Anterior cingulate cortex (tissue), 58 donors: ENCODE measurements around the gene PHRF1.
A peak's percentile ranks its signal among the peaks of the same experiment; 100 is the strongest.

ENCODE experiments used
- DNase-seq, 58 donors: peaks; one replicate each; lab custom pipeline; 2025; lab: John Stamatoyannopoulos, UW

Gene PHRF1

DNA sequence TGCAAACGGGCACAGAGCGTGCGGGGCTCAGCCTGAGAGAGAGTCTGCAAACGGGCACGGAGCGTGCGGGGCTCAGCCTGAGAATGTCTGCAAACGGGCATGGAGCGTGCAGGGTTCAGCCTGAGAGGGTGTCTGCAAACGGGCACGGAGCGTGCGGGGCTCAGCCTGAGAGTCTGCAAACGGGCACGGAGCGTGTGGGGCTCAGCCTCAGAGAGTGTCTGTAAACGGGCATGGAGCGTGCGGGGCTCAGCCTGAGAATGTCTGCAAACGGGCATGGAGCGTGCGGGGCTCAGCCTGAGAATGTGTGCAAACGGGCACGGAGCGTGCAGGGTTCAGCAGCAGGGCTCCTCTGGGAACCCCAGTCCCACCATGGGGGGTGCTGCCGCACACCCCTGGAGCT lies 13.5 kb downstream of the PHRF1 start:
- DNase-seq, result no peak

DNA sequence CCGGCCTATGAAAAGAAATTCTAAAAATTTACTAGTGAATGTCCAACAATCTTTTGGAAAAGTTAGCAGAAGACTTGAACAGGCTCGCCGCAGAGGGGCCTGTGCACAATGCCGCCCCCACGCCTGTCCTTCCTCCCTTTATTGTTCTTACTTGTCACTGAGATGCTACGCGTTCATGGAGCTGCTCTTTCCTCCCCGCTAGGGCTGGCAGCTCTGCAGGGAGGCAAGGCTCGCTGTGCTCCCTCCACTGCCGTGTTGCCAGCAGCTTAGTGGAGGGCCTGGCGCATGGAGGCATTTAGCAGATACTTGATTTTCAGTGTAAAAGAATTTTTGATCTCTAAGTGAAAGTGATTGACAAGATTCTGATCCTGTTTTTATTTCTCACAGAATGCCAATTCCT lies 14.7 kb downstream of the PHRF1 start:
- no peak for DNase-seq

GRCh38 chr11:592501-592900 lies 16.2 kb downstream of the PHRF1 start:
- no peak for DNase-seq

DNA sequence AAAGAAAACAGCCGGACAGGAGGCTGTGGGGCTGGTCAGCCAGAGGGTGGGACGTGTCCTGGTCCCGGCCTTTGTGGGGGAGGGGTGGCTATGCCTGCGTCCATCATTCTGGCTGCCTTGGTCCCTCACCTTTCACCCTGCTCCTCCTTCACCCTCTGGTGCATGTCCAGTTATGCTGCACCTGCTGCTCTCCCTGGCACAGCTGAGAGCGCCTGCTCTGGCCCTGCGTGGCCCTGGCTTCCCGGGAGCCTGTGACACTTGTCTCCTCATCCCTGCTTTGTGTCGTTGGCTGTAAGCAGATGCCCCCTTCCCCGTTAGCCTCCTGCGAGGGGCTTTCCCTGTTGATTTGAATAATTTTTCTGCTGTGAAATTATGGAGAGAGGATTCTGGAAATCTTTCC lies 16.6 kb downstream of the PHRF1 start:
- DNase-seq, result no peak

GRCh38 chr11:593347-593746 lies 17.1 kb downstream of the PHRF1 start:
- DNase-seq, result no peak

DNA sequence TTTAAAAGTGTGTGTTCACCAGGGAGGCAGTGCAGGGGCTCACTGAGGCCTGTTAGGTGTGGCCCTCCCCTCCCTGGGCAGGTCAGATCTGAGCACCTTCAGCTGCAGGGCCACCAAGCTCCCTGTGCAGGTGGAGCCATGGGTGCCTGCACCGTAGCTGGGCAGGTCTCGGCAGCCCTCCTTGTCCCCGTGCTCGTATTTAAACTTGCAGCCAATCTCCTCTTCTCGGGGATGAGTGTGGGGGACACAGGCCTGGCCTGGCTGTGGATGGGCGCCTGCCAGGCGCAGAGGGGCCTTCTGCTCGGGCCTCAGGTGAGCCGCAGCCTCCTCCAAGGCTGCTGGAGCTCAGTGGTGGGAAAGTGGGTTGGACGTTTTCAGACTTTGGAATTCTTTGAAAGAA lies 19.1 kb downstream of the PHRF1 start:
- no peak for DNase-seq

GRCh38 chr11:596374-596773 lies 20.1 kb downstream of the PHRF1 start:
- no peak for DNase-seq

DNA sequence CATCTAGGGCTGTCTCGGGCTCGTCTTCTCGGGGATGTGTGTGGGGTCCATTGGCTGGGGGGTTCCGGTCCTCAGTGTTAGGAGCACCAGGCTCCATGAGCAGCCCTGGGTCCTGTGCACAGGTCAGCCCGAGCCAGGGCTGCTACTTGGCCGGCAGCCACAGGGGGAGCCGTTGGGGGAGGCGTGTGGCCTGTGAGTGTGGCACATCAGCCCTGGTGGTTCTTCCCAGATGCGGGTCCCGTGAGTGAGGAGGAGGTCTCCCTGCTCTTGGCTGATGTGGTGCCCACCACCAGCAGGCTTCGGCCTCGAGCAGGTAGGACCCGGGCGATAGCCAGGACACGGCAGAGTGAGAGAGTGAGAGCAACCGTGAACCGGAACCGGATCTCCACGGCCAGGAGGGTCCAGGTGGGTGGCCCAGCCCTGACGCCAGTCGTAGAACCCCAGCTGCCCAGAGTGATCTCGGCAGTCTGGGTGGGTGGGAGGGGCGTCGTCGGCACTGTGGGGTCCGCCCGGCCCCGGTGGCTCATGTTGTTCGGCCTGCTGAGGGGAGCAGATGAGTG lies 21.0 kb downstream of the PHRF1 start:
- no peak for DNase-seq

DNA sequence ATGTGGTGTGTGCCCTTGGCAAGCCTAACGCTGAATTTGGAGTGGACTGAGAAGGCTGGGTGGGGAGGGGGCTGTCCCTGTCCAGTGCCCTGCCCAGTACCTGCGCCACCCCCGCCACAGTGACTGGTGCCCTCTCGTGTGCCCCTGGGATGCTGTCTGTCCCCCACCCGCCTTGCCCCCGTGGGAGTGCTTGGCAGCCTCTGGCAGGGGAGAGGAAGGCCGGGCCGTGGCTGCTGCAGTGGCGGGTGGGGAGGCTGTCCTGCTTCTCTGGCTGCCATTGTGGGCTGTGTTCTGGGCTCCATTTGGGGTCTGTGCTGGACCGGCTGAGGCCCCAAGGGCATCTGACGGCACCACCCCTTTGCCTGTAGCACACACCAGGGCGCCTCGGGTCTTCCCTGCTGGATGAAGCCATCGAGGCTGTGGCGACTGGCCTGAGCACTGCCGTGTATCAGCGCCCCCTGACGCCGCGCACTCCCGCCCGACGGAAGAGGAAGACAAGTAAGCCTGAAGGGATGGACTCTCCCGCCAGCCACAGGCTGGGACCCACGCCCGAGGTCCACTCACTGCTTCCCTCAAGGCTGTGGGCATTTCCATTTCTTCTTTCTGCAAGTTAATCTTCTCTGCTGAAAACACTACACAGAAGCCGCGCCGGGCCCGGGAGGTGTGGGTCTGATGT lies 21.9 kb downstream of the PHRF1 start:
- no peak for DNase-seq

DNA sequence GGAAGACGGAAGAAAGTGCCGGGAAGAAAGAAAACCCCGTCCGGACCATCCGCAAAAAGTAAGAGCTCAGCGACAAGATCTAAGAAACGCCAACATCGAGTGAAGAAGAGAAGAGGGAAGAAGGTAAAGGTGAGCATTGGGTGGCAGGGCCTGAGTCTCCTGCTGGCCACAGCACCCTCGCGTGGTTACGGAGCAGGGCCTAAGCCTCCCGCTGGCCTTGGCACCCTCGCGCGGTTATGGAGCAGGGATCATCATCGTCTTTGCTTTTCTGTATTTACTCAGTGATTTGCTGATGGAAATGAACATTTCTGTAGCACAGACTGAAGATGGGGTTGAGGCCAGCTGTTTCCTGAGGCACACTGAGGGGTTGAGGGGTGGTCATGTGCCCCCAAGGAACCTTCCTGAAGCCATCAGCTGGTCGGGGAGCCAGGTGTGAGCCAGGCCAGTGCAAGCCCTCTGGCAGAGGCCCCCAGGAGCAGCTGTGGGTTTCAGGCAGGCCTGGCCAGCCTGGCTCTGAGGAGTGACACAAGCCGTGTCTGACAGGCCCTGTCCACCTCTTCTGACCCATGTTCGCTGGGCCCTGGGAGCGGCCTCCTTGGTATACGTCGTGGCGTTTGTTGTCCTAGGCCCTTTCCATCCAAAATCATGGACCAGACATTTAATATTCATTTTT lies 25.4 kb downstream of the PHRF1 start:
- DNase-seq, result no peak

DNA sequence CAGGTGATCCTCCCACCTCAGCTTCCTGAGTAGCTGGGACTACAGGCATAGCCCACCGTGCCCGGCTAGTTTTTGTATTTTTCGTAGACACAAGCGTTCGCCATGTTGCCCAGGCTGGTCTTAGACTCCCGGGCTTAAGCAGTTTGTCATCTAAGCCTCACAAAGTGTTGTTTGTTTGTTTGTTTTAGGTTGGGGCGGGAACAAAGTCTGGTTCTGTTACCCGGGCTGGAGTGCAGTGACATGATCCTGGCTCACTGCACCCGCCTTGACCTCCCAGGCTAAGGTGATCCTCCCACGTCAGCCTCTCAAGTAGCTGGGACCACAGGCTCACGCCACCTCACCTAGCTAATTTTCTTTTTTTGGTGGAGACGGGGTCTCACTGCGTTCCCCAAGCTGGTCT lies 26.9 kb downstream of the PHRF1 start:
- no peak for DNase-seq

DNA sequence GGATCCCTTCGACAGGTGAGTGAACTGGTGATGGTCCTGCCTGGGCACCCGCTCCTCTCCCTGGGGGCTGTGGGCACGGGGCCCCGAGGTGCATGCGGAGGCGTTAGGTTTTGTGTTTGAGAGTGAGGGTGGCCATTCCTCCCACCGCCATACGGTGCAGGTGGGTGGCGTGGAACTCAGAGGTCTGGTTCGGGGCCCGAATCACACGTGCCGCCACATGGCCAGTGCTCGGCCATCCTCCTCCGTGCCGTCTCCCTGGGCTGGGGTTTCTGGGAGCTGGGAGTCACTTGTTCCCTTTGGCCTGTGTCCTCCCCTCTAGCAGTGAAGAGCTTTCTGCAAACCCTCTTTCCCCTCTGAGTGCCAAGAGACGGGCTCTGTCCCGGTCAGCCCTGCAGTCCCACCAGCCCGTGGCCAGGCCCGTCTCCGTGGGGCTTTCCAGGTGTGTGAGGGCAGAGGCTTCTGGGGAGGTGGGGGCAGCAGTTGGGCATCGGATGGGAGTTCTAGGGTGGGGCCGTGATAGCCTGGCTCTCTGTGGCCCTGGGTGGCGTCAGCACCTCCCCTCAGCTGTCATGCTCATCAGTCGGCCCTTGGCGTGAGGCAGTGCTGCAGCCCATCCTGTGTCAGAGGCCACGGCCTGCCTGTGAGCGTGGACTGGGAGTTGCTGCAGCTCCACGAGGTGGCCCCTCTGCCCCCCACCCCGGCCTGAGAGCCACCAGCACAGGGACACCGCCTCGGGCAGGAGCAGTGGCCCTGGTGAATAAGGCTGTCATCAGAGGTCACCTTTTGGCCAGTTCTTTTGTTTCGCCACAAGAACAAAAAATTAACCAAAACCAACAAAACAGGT lies 29.2 kb downstream of the PHRF1 start:
- no peak for DNase-seq

- DNase-seq, result peak in 10 of 58 donors; percentile 14 to 44 (median 32)
These were observed 30.0 kb downstream of the PHRF1 start for GRCh38 chr11:606245-606644.

GRCh38 chr11:607020-607780 lies 30.9 kb downstream of the PHRF1 start:
- DNase-seq, result no peak

DNA sequence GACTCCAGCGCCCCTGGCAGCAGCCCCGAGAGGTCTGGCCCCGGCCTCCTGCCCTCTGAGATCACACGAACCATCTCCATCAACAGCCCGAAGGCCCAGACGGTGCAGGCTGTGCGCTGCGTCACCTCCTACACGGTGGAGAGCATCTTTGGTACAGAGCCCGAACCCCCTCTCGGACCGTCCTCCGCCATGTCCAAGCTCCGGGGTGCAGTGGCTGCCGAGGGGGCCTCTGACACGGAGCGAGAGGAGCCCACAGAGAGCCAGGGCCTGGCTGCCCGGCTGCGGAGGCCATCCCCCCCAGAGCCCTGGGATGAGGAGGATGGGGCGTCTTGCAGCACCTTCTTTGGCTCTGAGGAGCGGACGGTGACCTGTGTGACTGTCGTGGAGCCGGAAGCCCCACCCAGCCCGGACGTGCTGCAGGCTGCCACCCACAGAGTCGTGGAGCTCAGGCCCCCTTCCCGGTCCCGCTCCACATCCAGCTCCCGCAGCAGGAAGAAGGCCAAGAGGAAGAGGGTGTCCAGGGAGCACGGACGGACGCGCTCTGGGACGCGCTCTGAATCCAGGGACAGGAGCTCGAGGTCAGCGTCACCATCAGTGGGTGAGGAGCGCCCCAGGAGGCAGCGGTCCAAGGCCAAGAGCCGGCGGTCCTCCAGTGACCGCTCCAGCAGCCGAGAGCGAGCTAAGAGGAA lies 31.8 kb downstream of the PHRF1 start:
- no peak for DNase-seq

DNA sequence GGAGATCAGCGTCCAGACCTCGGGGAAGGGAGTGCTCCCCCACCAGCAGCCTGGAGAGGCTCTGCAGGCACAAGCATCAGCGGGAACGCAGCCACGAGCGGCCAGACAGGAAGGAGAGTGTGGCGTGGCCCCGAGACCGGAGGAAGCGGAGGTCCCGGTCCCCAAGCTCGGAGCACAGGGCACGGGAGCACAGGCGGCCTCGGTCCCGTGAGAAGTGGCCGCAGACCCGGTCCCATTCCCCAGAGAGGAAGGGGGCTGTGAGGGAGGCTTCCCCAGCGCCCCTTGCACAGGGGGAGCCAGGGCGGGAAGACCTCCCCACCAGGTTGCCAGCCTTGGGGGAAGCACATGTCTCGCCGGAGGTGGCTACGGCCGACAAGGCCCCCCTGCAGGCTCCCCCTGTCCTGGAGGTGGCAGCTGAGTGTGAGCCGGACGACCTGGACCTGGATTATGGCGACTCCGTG lies 32.6 kb downstream of the PHRF1 start:
- no peak for DNase-seq

- DNase-seq, result no peak
These were observed 33.1 kb downstream of the PHRF1 start for GRCh38 chr11:609341-609811.

DNA sequence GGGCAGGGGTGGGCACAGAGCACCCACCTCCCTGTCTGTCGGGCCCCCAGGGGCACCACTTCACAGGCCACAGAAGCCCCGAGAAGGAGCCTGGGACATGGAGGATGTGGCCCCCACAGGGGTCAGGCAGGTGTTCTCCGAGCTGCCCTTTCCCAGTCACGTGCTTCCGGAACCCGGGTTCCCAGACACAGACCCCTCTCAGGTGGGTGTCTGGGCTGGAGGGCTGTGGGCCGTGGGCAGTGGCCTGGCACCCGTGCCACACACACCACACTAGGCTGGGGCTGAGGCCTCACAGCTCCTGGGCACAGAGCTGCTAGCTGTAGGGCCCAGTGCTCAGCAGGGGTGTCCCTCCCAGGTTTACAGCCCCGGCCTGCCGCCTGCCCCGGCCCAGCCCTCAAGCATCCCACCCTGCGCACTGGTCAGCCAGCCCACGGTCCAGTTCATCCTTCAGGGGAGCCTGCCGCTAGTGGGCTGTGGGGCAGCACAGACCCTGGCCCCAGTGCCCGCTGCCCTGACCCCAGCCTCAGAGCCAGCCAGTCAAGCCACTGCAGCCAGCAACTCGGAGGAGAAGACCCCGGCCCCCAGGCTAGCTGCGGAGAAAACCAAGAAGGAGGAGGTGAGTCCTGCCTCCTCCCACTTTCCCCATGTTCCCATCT lies 34.0 kb downstream of the PHRF1 start:
- no peak for DNase-seq
